SH-SY5Y (cell line): ENCODE results near the gene DPY19L3.

Experiments used
- GATA2 ChIP-seq: IDR thresholded peaks from 2 replicates; pipeline ENCODE4 v1.6.1; 2011; ENCODE audit warnings: mild to moderate bottlenecking, low read depth, low read length
- GATA3 ChIP-seq: IDR thresholded peaks from 2 replicates; pipeline ENCODE4 v1.6.1; 2011; ENCODE audit warnings: low read depth, mild to moderate bottlenecking, low read length, moderate library complexity

The DPY19L3 gene

GRCh38 chr19:32373585-32374295, 31.8 kb upstream of the DPY19L3 start:
- TF ChIP-seq GATA2 (no peak), GATA3 (no peak)

DNA sequence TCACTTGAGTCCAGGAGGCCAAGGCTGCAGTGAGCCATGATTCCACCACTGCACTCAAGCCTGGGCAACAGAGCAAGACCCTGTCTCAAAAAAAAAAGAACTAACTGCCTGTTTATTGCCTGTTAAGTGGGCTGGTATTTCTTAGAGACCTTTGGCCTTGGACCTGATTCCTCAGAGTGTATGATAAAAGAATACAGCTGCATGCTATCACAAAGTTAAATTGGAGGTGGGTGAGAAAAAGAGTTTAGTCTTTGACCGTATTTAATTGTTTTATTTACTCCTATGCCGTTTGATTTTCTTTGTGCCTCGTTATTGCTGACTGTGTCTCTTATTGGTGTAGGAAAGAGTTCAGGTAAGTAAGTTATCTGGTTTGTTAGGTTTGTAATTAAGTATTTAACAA, 25.3 kb upstream of the DPY19L3 start:
- TF ChIP-seq GATA3 (no peak), GATA2 (no peak)

DNA sequence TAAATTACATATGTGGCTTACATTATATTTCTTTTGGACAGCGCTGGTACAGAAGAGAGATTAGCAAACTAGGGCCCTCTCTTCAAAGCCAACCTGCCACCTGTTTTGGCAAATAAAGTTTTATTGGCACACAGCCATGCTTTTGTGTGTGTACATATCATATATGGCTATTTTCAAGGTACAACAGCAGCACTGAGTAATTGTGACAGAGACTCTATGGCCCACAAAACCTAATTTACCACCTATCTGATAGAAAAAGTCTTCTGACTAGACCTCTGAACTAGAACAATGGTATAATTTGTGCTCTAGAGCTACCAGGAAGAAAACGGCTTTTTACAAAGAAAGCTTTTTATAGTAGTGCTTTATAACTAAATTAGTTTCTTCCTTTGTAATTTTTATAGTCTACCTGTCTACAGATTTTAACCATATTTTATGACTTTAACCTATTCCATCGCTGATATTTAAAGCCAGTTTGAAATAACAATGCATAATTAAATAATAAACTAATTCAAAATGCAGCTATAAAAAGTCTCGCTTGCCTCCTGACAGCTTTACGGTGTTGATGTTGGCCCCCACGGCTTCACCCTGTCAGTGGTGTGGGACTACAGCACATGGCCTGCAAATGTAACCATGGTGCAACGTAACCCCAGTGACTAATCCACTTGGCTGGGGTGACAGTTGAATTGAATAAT, 17.7 kb upstream of the DPY19L3 start:
- TF ChIP-seq GATA3 (no peak), GATA2 (no peak)

- TF ChIP-seq GATA2 = no peak
- TF ChIP-seq GATA3 = no peak
Observed at GRCh38 chr19:32388393-32388855, 17.1 kb upstream of the DPY19L3 start.

DNA sequence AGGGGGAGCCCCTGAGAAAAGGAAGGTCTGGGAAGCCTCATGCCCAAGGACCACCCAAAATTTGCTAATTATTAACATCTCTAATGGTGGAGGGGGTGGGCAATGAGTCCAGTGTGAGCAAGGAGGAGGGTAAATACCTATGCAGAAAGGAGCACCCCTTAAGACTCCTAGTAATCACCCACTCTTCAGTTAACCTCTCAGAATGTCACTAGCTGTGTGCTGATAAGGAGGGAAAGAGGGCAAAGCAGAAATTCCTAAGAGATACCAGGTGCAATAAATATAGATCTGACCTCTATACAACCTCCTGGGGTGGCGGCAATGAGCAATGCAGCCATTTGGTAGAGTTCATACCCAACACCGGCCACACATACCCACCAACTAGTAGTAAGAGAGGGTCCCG, 12.7 kb upstream of the DPY19L3 start:
- TF ChIP-seq GATA2 (no peak), GATA3 (no peak)

DNA sequence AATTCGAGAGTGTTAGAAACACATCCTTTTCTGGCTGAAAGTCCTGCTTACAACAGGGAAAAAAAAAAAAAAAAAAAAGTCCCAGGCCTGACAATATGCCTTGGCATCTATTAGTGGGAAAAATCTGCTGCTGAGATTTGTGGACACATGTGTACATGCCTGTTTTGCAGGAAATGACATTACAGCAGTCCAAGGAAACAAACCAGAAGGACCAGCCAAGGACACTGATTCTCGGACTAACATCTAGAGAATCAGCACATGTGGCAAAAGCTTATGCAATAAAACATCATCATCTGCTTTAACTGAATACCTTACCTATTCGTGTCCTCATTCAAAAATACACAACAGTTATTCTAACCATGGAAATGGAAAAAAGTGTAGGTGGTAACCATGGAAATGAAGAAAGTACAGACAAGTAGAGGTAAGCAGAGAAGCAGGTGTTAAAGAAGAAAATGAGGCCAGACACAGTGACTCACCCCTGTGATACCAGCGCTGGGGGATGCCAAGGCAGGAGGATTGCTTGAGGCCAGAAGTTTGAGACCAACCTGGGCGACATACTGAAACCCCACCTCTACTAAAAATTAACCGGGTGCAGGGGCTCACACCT, 9.4 kb upstream of the DPY19L3 start:
- TF ChIP-seq GATA3 (no peak), GATA2 (no peak)

GRCh38 chr19:32397671-32398101, 7.9 kb upstream of the DPY19L3 start:
- TF ChIP-seq GATA2 (no peak), GATA3 (no peak)

- TF ChIP-seq GATA2 = no peak
- no peak for TF ChIP-seq GATA3
Observed at GRCh38 chr19:32401992-32402391, 3.6 kb upstream of the DPY19L3 start.

DNA sequence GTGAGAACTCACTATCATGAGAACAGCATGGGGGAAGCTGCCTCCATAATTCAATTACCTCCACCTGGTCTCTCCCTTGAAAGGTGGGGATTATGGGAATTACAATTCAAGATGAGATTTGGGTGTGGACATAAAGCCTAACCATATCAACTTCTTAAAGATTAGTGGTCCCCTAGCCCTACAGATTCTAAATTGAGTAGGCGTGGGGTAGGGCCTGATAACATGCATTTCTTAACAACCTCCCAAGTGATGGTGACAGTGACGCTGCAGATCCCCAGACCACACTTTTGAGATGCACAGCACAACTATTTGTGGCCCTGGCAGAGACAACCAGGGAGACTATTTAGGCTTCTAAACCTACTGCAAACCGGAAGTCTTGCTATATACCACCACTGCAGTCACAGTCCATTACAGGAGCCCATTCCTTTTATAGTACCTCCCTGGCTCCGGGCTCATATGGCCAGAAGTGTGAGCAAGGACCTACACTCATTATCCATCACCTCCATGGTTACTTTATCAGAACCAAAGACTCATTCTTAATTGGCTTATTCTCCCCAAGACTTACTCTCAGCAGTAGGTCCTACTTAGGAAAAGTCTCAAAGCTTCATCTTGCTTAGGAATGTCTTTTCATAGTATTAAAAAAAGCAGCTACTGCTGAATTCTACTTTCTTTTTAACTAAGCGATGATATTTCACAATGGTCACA, 2.1 kb upstream of the DPY19L3 start:
- no peak for TF ChIP-seq GATA3
- TF ChIP-seq GATA2 = no peak

DNA sequence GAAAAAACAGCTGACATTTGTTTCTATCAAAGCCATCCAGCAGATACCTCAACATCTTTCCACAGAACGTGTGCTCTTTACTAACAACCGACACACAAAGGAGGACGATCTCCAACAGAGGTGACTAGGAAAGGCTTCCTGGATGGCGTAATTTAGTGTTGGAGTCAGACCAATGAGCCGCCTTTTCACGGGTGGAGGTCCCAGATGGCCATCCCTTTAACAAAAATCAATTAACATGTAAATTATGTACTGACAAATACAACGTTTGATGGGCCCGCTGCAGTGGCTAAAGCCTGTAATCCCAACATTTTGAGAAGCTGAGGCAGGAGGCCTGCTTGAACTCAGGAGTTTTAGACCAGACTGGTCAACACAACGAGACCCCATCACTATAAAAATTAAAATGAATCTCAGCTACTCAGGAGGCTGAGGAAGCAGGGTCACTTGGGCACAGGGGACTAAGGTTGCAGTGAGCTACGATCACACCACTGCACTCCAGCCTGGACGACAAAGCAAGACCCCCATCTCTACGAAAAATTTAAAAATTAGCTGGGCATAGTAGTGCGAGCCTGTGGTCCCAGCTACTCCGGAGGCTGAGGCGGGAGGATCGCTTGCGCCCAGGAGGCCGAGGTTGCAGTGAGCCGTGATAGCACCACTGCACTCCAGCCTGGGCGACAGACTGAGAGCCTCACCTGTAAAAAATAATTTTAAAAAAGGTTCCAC, 1.2 kb upstream of the DPY19L3 start:
- TF ChIP-seq GATA2 = no peak
- TF ChIP-seq GATA3 = no peak

- no peak for TF ChIP-seq GATA3
- TF ChIP-seq GATA2 = no peak
Observed at GRCh38 chr19:32404933-32405430, 588 bp upstream of the DPY19L3 start.

DNA sequence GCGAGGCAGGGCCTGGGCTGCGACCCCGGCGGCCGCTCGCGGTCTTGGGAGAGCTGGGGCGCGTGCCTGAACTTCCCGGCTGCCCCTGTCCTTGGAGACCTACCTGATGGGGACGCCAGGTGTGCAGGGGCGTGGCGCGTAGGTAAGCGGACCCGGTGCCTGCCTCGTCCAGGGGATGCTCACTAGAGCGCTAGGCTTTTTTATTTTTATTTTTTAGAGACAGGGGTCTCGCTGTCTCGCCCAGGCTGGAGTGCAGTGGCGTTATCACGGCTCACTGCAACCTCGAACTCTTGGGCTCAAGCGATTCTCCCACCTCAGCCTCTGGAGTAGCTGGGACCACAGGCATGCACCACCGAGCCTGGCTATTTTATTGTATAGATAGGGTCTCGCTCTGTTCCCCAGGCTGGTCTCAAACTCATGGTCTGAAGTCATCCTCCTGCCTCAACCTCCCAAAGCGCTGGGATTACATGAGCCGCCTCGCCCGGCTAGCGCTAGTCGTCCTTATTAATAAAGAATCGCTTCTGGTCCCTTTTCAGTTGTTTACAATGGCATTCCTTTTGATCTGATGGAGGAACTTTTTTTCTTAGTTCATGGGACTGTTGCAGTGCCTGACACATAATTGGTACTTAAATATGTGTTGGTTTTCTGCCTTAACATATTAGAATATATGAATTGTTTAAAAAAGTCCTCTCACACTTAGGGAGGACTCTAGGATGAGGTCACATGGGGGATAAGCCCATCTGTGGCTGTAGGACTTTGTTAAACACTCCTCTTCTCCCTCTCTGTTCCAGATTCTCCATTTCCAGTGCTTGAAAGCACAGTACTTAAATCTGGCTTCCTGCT, 812 bp downstream of the DPY19L3 start:
- TF ChIP-seq GATA3 (no peak), GATA2 (no peak)
